GM23248 (cell line): Measurements from ENCODE around the gene SNTA1. TPM values are rescaled to one million over a fixed set of nuclear protein-coding genes. Genes with fewer than 3 reads are reported as not detected.

Experiments used
- DNase-seq: peaks from one replicate; pipeline ENCODE4 v3.0.0-alpha.2; 2015
- H2AFZ ChIP-seq: fragments of 200-600 bp; sonication (generic); 2 replicates; pipeline ENCODE4 v1.6.1; 2016; ENCODE audit warnings: antibody characterized with exemption
- H3F3A ChIP-seq: fragments of 200-600 bp; sonication (generic); 2 replicates; pipeline ENCODE4 v1.6.1; 2016; ENCODE audit warnings: mild to moderate bottlenecking, antibody characterized with exemption, mixed run types; ENCODE audit not compliant: insufficient read depth
- H3K27ac ChIP-seq: fragments of 200-600 bp; sonication (generic); 2 replicates; pipeline ENCODE4 v1.5.1; 2016; ENCODE audit warnings: mild to moderate bottlenecking
- H3K27me3 ChIP-seq: fragments of 200-600 bp; sonication (generic); replicated peaks from 2 replicates; pipeline ENCODE4 v1.6.1; 2016; ENCODE audit warnings: mild to moderate bottlenecking; ENCODE audit not compliant: insufficient read depth
- H3K36me3 ChIP-seq: fragments of 200-600 bp; sonication (generic); 2 replicates; pipeline ENCODE4 v1.6.1; 2016; ENCODE audit warnings: low read depth, mild to moderate bottlenecking
- H3K4me1 ChIP-seq: fragments of 200-600 bp; sonication (generic); 2 replicates; pipeline ENCODE4 v1.6.1; 2016; ENCODE audit warnings: mild to moderate bottlenecking; ENCODE audit not compliant: insufficient read depth
- H3K4me2 ChIP-seq: fragments of 200-600 bp; sonication (generic); one replicate; pipeline ENCODE4 v1.6.1; 2016; ENCODE audit warnings: mild to moderate bottlenecking; ENCODE audit not compliant: unreplicated experiment
- H3K4me3 ChIP-seq: fragments of 200-600 bp; sonication (generic); 2 replicates; pipeline ENCODE4 v1.5.1; 2016; ENCODE audit warnings: mild to moderate bottlenecking
- H3K79me2 ChIP-seq: fragments of 200-600 bp; sonication (generic); 2 replicates; pipeline ENCODE4 v1.6.1; 2016; ENCODE audit warnings: mild to moderate bottlenecking; ENCODE audit not compliant: insufficient read depth
- H3K9ac ChIP-seq: fragments of 200-600 bp; sonication (generic); 2 replicates; pipeline ENCODE4 v1.6.1; 2016; ENCODE audit warnings: mild to moderate bottlenecking
- H3K9me2 ChIP-seq: fragments of 200-600 bp; sonication (generic); 2 replicates; pipeline ENCODE4 v1.6.1; 2016; ENCODE audit warnings: mixed run types, mild to moderate bottlenecking, moderate library complexity; ENCODE audit not compliant: insufficient read depth
- H3K9me3 ChIP-seq: fragments of 200-600 bp; sonication (generic); one replicate; pipeline ENCODE4 v1.6.1; 2017; ENCODE audit warnings: low read depth
- H4K20me1 ChIP-seq: fragments of 200-600 bp; sonication (generic); 2 replicates; pipeline ENCODE4 v1.6.0; 2016; ENCODE audit not compliant: insufficient read depth
- EZH2 ChIP-seq: fragments of 200-600 bp; sonication (generic); IDR thresholded peaks from 2 replicates; pipeline ENCODE4 v1.6.1; 2018; ENCODE audit warnings: antibody characterized with exemption, mild to moderate bottlenecking; ENCODE audit not compliant: insufficient read depth, poor library complexity, severe bottlenecking
- EZH2phosphoT487 ChIP-seq: fragments of 200-600 bp; sonication (generic); IDR thresholded peaks from 2 replicates; pipeline ENCODE4 v1.6.1; 2018; ENCODE audit warnings: antibody characterized with exemption, moderate library complexity, mild to moderate bottlenecking, low read depth; ENCODE audit not compliant: insufficient read depth
- WGBS, 2 experiments: methylation state at CpG; one replicate each; pipeline ENCODE4 v1.1.6; 2015 to 2017; ENCODE audit warnings: low lambda C conversion rate in 2 of 2, low coverage in 1 of 2; ENCODE audit errors: missing lambda C conversion rate in 2 of 2; 5-methylcytosine and 5-hydroxymethylcytosine counted together
- in situ Hi-C: fragments of 300-500 bp; cut with MboI; formaldehyde crosslinking; loops from 2 replicates; pipeline ENCODE4 v1.15.0; 2020
- polyA plus RNA-seq: library from polyadenylated mRNA; unstranded; fragments of >200 nt; fragmentation: Nextera tagmentation; extraction: Ambion mirVana; gene quantifications from 2 replicates; pipeline ENCODE4 v1.2.1, GENCODE V29; 2016
- total RNA-seq: library from RNA; depleted of rRNA; stranded (reverse); fragments of >200 nt; shearing (Covaris generic); gene quantifications from 2 replicates; pipeline ENCODE4 v1.2.3, GENCODE V29; 2014

The SNTA1 gene
- total and polyA plus RNA-seq, 2 experiments from 2014 or later: 10.2 to 24.5 TPM

- peak; percentile 33 for DNase-seq
- Histone ChIP-seq H3K27me3 (no peaks in the 10 kb centered on the region), H3K4me3 (no peak overlapping the region), H3K9ac (no peak overlapping the region), H3K79me2 (no peaks in the 10 kb centered on the region), H3K9me2 (no peaks in the 10 kb centered on the region), H3K4me2 (no peak overlapping the region), H3K9me3 (no peaks in the 10 kb centered on the region), H2AFZ (no peak overlapping the region), H4K20me1 (no peaks in the 10 kb centered on the region), H3K27ac (no peak overlapping the region), H3F3A (no peaks in the 10 kb centered on the region), H3K36me3 (no peaks in the 10 kb centered on the region), H3K4me1 (no peaks in the 10 kb centered on the region)
- TF ChIP-seq EZH2 (no peak), EZH2phosphoT487 (no peak)
- WGBS, 2 experiments: 80 to 81% methylated on average over 4 of the region's 4 CpGs
- in situ Hi-C loops: no loop called here
Observed at GRCh38 chr20:33450867-33451266, 7.3 kb upstream of the SNTA1 start.

- Histone ChIP-seq H3K79me2 (no peaks in the 10 kb centered on the region), H3K4me1 (no peaks in the 10 kb centered on the region), H4K20me1 (no peaks in the 10 kb centered on the region), H3K4me3 (no peak overlapping the region), H3K9ac (no peak overlapping the region), H3F3A (no peaks in the 10 kb centered on the region), H3K9me2 (no peaks in the 10 kb centered on the region), H3K36me3 (no peaks in the 10 kb centered on the region), H3K27me3 (no peaks in the 10 kb centered on the region), H3K9me3 (no peaks in the 10 kb centered on the region), H3K4me2 (no peak overlapping the region), H3K27ac (no peak overlapping the region), H2AFZ (no peak overlapping the region)
- WGBS, 2 experiments: 71 to 74% methylated on average over 4 of the region's 4 CpGs
- TF ChIP-seq EZH2 (no peak), EZH2phosphoT487 (no peak)
- in situ Hi-C loops: no loop called here
- DNase-seq: no peak
Observed at GRCh38 chr20:33445881-33446625, 2.5 kb upstream of the SNTA1 start.

- TF ChIP-seq EZH2 (no peak), EZH2phosphoT487 (no peak)
- no peak overlapping the region for H3K9ac ChIP-seq
- WGBS, 2 experiments: 70% methylated on average over 4 of the region's 4 CpGs
- no peaks in the 10 kb centered on the region for H3K9me3 ChIP-seq
- no peaks in the 10 kb centered on the region for H3K36me3 ChIP-seq
- DNase-seq: no peak
- peak overlapping the region; percentile 84 for H2AFZ ChIP-seq
- H3K4me2 ChIP-seq: no peak overlapping the region
- H3K27ac ChIP-seq: no peak overlapping the region
- in situ Hi-C loops: no loop called here
- no peaks in the 10 kb centered on the region for H4K20me1 ChIP-seq
- no peak overlapping the region for H3K4me3 ChIP-seq
- H3F3A ChIP-seq: no peaks in the 10 kb centered on the region
- no peaks in the 10 kb centered on the region for H3K9me2 ChIP-seq
- H3K4me1 ChIP-seq: no peaks in the 10 kb centered on the region
- H3K27me3 ChIP-seq: no peaks in the 10 kb centered on the region
- H3K79me2 ChIP-seq: no peaks in the 10 kb centered on the region
Observed at GRCh38 chr20:33444797-33445560, 1.4 kb upstream of the SNTA1 start.

GRCh38 chr20:33443006-33443511, 504 bp downstream of the SNTA1 start:
- Histone ChIP-seq H3K9me3 (no peaks in the 10 kb centered on the region), H3K9ac (peak overlapping the region; percentile 77), H3F3A (no peaks in the 10 kb centered on the region), H4K20me1 (no peaks in the 10 kb centered on the region), H3K4me3 (peak overlapping the region; percentile 81), H3K27me3 (no peaks in the 10 kb centered on the region), H3K4me1 (no peaks in the 10 kb centered on the region), H3K27ac (no peak overlapping the region), H3K9me2 (no peaks in the 10 kb centered on the region), H2AFZ (peak overlapping the region; percentile 84), H3K4me2 (peak overlapping the region; percentile 83), H3K79me2 (no peaks in the 10 kb centered on the region), H3K36me3 (no peaks in the 10 kb centered on the region)
- TF ChIP-seq EZH2phosphoT487 (no peak), EZH2 (no peak)
- peak; percentile 65 for DNase-seq
- in situ Hi-C loops: no loop called here
- WGBS, 2 experiments: 3 to 6% methylated on average over 18 to 41 of the region's 45 CpGs
